Measurements from ENCODE around the gene TMEM30B. TPM values are rescaled to one million over a fixed set of nuclear protein-coding genes. Genes with fewer than 3 reads are reported as not detected.
"Not testable (repeated sequence)": the region's sequence is repeated elsewhere in the genome, so short reads cannot be mapped to it uniquely, and the experiment has no call there.

Gene TMEM30B
- 10 to 100 TPM in 3 of 4 donors, 1 to 10 TPM in 1; 5.0 to 13.9 (median 13.1) TPM for polyA plus RNA-seq (ENCODE audit: insufficient read length in 4 of 4)

GRCh38 chr14:61281186-61281947 is at the start of gene TMEM30B:
TMEM30B (minus strand) TSS chr14:61281338; CDS start chr14:61281147, 191 bp downstream.
- peak in 1 of 4 donors; percentile 45 for DNase-seq (ENCODE audit: low read depth in 4 of 4, low spot score in 3 of 4)

GRCh38 chr14:61330511-61330910 is 49.4 kb upstream of the TMEM30B start:
- no peak for DNase-seq (ENCODE audit: low read depth in 4 of 4, low spot score in 3 of 4)

- DNase-seq (ENCODE audit: low read depth in 4 of 4, low spot score in 3 of 4) = no peak
Observed at GRCh38 chr14:61329478-61330051, 48.4 kb upstream of the TMEM30B start.

- no peak for DNase-seq (ENCODE audit: low read depth in 4 of 4, low spot score in 3 of 4)
Observed at GRCh38 chr14:61328626-61329262, 47.6 kb upstream of the TMEM30B start.

GRCh38 chr14:61326847-61327246 is 45.7 kb upstream of the TMEM30B start:
- no peak for DNase-seq (ENCODE audit: low read depth in 4 of 4, low spot score in 3 of 4)

- no peak for DNase-seq (ENCODE audit: low read depth in 4 of 4, low spot score in 3 of 4)
Observed at GRCh38 chr14:61326146-61326545, 45.0 kb upstream of the TMEM30B start.

- no peak for DNase-seq (ENCODE audit: low read depth in 4 of 4, low spot score in 3 of 4)
Observed at GRCh38 chr14:61325166-61325565, 44.0 kb upstream of the TMEM30B start.

- DNase-seq (ENCODE audit: low read depth in 4 of 4, low spot score in 3 of 4) = no peak
Observed at GRCh38 chr14:61323970-61324369, 42.8 kb upstream of the TMEM30B start.

- no peak for DNase-seq (ENCODE audit: low read depth in 4 of 4, low spot score in 3 of 4)
Observed at GRCh38 chr14:61322799-61323290, 41.7 kb upstream of the TMEM30B start.

- DNase-seq (ENCODE audit: low read depth in 4 of 4, low spot score in 3 of 4) = no peak
Observed at GRCh38 chr14:61322011-61322798, 41.1 kb upstream of the TMEM30B start.

- DNase-seq (ENCODE audit: low read depth in 4 of 4, low spot score in 3 of 4) = peak in 3 of 4 donors; percentile 24 to 35 (median 31)
Observed at GRCh38 chr14:61321385-61322010, 40.4 kb upstream of the TMEM30B start, which contains the start of gene PRKCH. PRKCH (plus strand) TSS chr14:61321579; CDS start chr14:61322102, 523 bp downstream.

- no peak for DNase-seq (ENCODE audit: low read depth in 4 of 4, low spot score in 3 of 4)
Observed at GRCh38 chr14:61320806-61321384, 39.8 kb upstream of the TMEM30B start.

- not testable (repeated sequence) for DNase-seq (ENCODE audit: low read depth in 4 of 4, low spot score in 3 of 4)
Observed at GRCh38 chr14:61320170-61320569, 39.0 kb upstream of the TMEM30B start.

GRCh38 chr14:61319706-61320105 is 38.6 kb upstream of the TMEM30B start:
- DNase-seq (ENCODE audit: low read depth in 4 of 4, low spot score in 3 of 4) = no peak

- DNase-seq (ENCODE audit: low read depth in 4 of 4, low spot score in 3 of 4) = no peak
Observed at GRCh38 chr14:61319086-61319485, 37.9 kb upstream of the TMEM30B start.

GRCh38 chr14:61315313-61315712 is 34.2 kb upstream of the TMEM30B start:
- no peak for DNase-seq (ENCODE audit: low read depth in 4 of 4, low spot score in 3 of 4)

GRCh38 chr14:61308701-61309100 is 27.6 kb upstream of the TMEM30B start:
- DNase-seq (ENCODE audit: low read depth in 4 of 4, low spot score in 3 of 4) = not testable (repeated sequence)

- no peak for DNase-seq (ENCODE audit: low read depth in 4 of 4, low spot score in 3 of 4)
Observed at GRCh38 chr14:61308198-61308597, 27.1 kb upstream of the TMEM30B start.

- DNase-seq (ENCODE audit: low read depth in 4 of 4, low spot score in 3 of 4) = no peak
Observed at GRCh38 chr14:61304688-61305087, 23.6 kb upstream of the TMEM30B start.

- DNase-seq (ENCODE audit: low read depth in 4 of 4, low spot score in 3 of 4) = no peak
Observed at GRCh38 chr14:61300754-61301153, 19.6 kb upstream of the TMEM30B start.
